A549 (cell line): ENCODE measurements around the gene LRRC4. TPM values are rescaled to one million over a fixed set of nuclear protein-coding genes. Genes with fewer than 3 reads are reported as not detected.

Experiments used
- ATAC-seq, 2 experiments: fragments of 200-7000 bp in 1 of 2; fragments of >200 bp in 1 of 2; cut with Nextera tagmentation in 1 of 2; cut with Tn5 transposase in 1 of 2; 3 replicates each; pipeline versions ENCODE4 v1.8.0 to v1.9.1; 2018 to 2020; ENCODE audit warnings: mild to moderate bottlenecking in 1 of 2, moderate library complexity in 1 of 2
- CTCF ChIA-PET: fragments of 300-600 bp; sonication (Branson Sonifier 250); formaldehyde crosslinking; extraction: SDS; loops from one replicate; lab custom pipeline; 2021; ENCODE audit warnings: antibody characterized with exemption, inconsistent platforms; lab: Yijun Ruan, JAX
- POLR2A ChIA-PET: fragments of 350-600 bp; formaldehyde crosslinking; extraction: SDS; loops from one replicate; lab custom pipeline; 2021; ENCODE audit warnings: antibody characterized with exemption, inconsistent platforms; lab: Yijun Ruan, JAX
- DNase-seq, 2 experiments: peaks; one replicate each; pipeline versions ENCODE4 v3.0.0 to v3.0.0-alpha.2; 2011 to 2016; ENCODE audit warnings: low read depth in 1 of 2, low spot score in 1 of 2
- FAIRE-seq: peaks from 2 replicates; lab custom pipeline; 2011; peaks lifted over from hg19 to GRCh38; lab: Jason Lieb, UNC
- H3K27ac ChIP-seq, 2 experiments: fragments of >200 bp; sonication (Bioruptor Twin); formaldehyde crosslinking; 3 replicates each; pipeline ENCODE4 v1.5.1; 2016 to 2017
- H3K4me1 ChIP-seq: fragments of >200 bp; sonication (Bioruptor Twin); formaldehyde crosslinking; 3 replicates; pipeline ENCODE4 v1.6.1; 2016
- H3K4me2 ChIP-seq: fragments of >200 bp; sonication (Bioruptor Twin); formaldehyde crosslinking; 3 replicates; pipeline ENCODE4 v1.6.1; 2016
- H3K4me3 ChIP-seq: fragments of >200 bp; sonication (Bioruptor Twin); formaldehyde crosslinking; 3 replicates; pipeline ENCODE4 v1.5.1; 2016
- H3K9me3 ChIP-seq: fragments of >200 bp; sonication (Bioruptor Twin); formaldehyde crosslinking; 3 replicates; pipeline ENCODE4 v1.6.1; 2016
- BHLHE40 ChIP-seq: IDR thresholded peaks from 2 replicates; pipeline ENCODE4 v1.6.1; 2012; ENCODE audit warnings: low read depth, low read length, inconsistent platforms
- CBX8 ChIP-seq: fragments of 200-600 bp; sonication (generic); IDR thresholded peaks from 2 replicates; pipeline ENCODE4 v1.6.1; 2016
- CHD2 ChIP-seq: fragments of 150-350 bp; IDR thresholded peaks from 2 replicates; pipeline ENCODE4 v1.6.1; 2014; ENCODE audit warnings: low read length; ENCODE audit not compliant: partially characterized antibody
- CHD4 ChIP-seq: fragments of 200-600 bp; sonication (generic); IDR thresholded peaks from 2 replicates; pipeline ENCODE4 v1.6.1; 2016; ENCODE audit warnings: antibody characterized with exemption, mild to moderate bottlenecking, borderline replicate concordance
- EHMT2 ChIP-seq: fragments of 200-600 bp; sonication (generic); IDR thresholded peaks from 2 replicates; pipeline ENCODE4 v1.6.1; 2016; ENCODE audit warnings: antibody characterized with exemption, low read depth, mild to moderate bottlenecking, moderate library complexity
- FOSB ChIP-seq: fragments of 250-450 bp; sonication (Bioruptor Pico); IDR thresholded peaks from 2 replicates; pipeline ENCODE4 v1.5.0; 2020; ENCODE audit warnings: mild to moderate bottlenecking, moderate library complexity
- HMGXB4 ChIP-seq: fragments of 250-450 bp; sonication (Bioruptor Pico); IDR thresholded peaks from 2 replicates; pipeline ENCODE4 v1.5.0; 2021; ENCODE audit warnings: mild to moderate bottlenecking, moderate library complexity, borderline replicate concordance
- HOXB5 ChIP-seq: fragments of 250-450 bp; sonication (Bioruptor Pico); IDR thresholded peaks from 2 replicates; pipeline ENCODE4 v1.5.0; 2020; ENCODE audit warnings: mild to moderate bottlenecking, moderate library complexity
- JUN ChIP-seq, 2 experiments: fragments of >200 bp; sonication (Bioruptor Twin); formaldehyde crosslinking; IDR thresholded peaks; 2 replicates in 1 of 2; 3 replicates in 1 of 2; pipeline ENCODE4 v1.6.1; 2016 to 2017
- JUNB ChIP-seq: fragments of >200 bp; sonication (Bioruptor Twin); formaldehyde crosslinking; IDR thresholded peaks from 2 replicates; pipeline ENCODE4 v1.6.1; 2016
- KDM1A ChIP-seq: fragments of 200-600 bp; sonication (generic); IDR thresholded peaks from 2 replicates; pipeline ENCODE4 v1.6.1; 2016; ENCODE audit warnings: low read depth, mild to moderate bottlenecking
- KDM5A ChIP-seq: fragments of 200-600 bp; sonication (generic); IDR thresholded peaks from 2 replicates; pipeline ENCODE4 v1.6.1; 2016; ENCODE audit warnings: antibody characterized with exemption, mild to moderate bottlenecking
- MAFK ChIP-seq: fragments of 450-650 bp; IDR thresholded peaks from 2 replicates; pipeline ENCODE4 v1.6.1; 2014; ENCODE audit not compliant: partially characterized antibody
- MAZ ChIP-seq: fragments of 150-350 bp; IDR thresholded peaks from 2 replicates; pipeline ENCODE4 v1.6.1; 2014; ENCODE audit warnings: antibody characterized with exemption, low read depth, low read length, borderline replicate concordance
- NFE2L2 ChIP-seq: fragments of 150-350 bp; conservative IDR thresholded peaks from 2 replicates; pipeline ENCODE4 v1.6.1; 2014; ENCODE audit warnings: low read length
- POLR2A ChIP-seq: IDR thresholded peaks from 2 replicates; pipeline ENCODE4 v1.6.1; 2012; ENCODE audit warnings: mild to moderate bottlenecking, low read length
- POLR2AphosphoS2 ChIP-seq: conservative IDR thresholded peaks from 2 replicates; pipeline ENCODE4 v1.6.1; 2012; ENCODE audit warnings: low read length, improper control_type of control experiment, inconsistent platforms
- RARB ChIP-seq: fragments of 250-450 bp; sonication (Bioruptor Pico); IDR thresholded peaks from 2 replicates; pipeline ENCODE4 v1.8.0; 2021; ENCODE audit warnings: mild to moderate bottlenecking, moderate library complexity
- RCOR1 ChIP-seq: fragments of 150-350 bp; IDR thresholded peaks from 2 replicates; pipeline ENCODE4 v1.6.1; 2014; ENCODE audit warnings: antibody characterized with exemption, low read length, low read depth
- RFX5 ChIP-seq: fragments of 450-650 bp; IDR thresholded peaks from 2 replicates; pipeline ENCODE4 v1.7.1; 2014; ENCODE audit warnings: antibody characterized with exemption, mild to moderate bottlenecking, moderate library complexity
- SMC3 ChIP-seq: fragments of >200 bp; sonication (Bioruptor Twin); formaldehyde crosslinking; IDR thresholded peaks from 3 replicates; pipeline ENCODE4 v1.6.1; 2018; ENCODE audit warnings: inconsistent platforms
- SREBF2 ChIP-seq: fragments of 450-650 bp; IDR thresholded peaks from 2 replicates; pipeline ENCODE4 v1.6.1; 2014; ENCODE audit warnings: mild to moderate bottlenecking, moderate library complexity
- TP53 ChIP-seq: fragments of 250-450 bp; sonication (Bioruptor Pico); IDR thresholded peaks from 2 replicates; pipeline ENCODE4 v1.5.0; 2021; ENCODE audit warnings: mild to moderate bottlenecking, moderate library complexity
- USF2 ChIP-seq: fragments of 450-650 bp; IDR thresholded peaks from 2 replicates; pipeline ENCODE4 v1.6.1; 2014; ENCODE audit warnings: antibody characterized with exemption
- ZFP36 ChIP-seq: fragments of 450-650 bp; IDR thresholded peaks from 2 replicates; pipeline ENCODE4 v1.6.1; 2014; ENCODE audit warnings: borderline replicate concordance; ENCODE audit not compliant: partially characterized antibody
- ZSCAN20 ChIP-seq: fragments of 250-450 bp; sonication (Bioruptor Pico); IDR thresholded peaks from 2 replicates; pipeline ENCODE4 v1.8.0; 2022; ENCODE audit warnings: mild to moderate bottlenecking, moderate library complexity
- WGBS: methylation state at CpG from one replicate; pipeline ENCODE4 v1.1.6; 2017; ENCODE audit errors: missing lambda C conversion rate; 5-methylcytosine and 5-hydroxymethylcytosine counted together
- polyA plus RNA-seq, 4 experiments: library from polyadenylated mRNA; depleted of rRNA in 3 of 4; stranded (reverse); fragments of >200 nt; fragmentation: RNase III in 1 of 4; extraction: RNeasy Plus Mini Kit Qiagen cat#74134 plus additional on column Dnase treatment in 1 of 4; gene quantifications; 2 replicates in 3 of 4; 3 replicates in 1 of 4; pipeline ENCODE4 v1.2.3, GENCODE V29; 2011 to 2017
- TF ChIP-seq, protein P1 (sequence below): IDR thresholded peaks from 2 replicates; pipeline ENCODE4 v1.6.1; 2012
- TF ChIP-seq, protein P2 (sequence below): fragments of >200 bp; sonication (Bioruptor Twin); formaldehyde crosslinking; IDR thresholded peaks from 3 replicates; pipeline ENCODE4 v1.6.1; 2016
- TF ChIP-seq, protein P3 (sequence below): fragments of 250-450 bp; sonication (Bioruptor Pico); IDR thresholded peaks from 2 replicates; pipeline ENCODE4 v1.5.0; 2020; ENCODE audit warnings: low read depth, mild to moderate bottlenecking, moderate library complexity

LRRC4 gene
- polyA plus RNA-seq, 2 of the 4 experiments (the other 2 are of a cell fraction): not detected

DNA sequence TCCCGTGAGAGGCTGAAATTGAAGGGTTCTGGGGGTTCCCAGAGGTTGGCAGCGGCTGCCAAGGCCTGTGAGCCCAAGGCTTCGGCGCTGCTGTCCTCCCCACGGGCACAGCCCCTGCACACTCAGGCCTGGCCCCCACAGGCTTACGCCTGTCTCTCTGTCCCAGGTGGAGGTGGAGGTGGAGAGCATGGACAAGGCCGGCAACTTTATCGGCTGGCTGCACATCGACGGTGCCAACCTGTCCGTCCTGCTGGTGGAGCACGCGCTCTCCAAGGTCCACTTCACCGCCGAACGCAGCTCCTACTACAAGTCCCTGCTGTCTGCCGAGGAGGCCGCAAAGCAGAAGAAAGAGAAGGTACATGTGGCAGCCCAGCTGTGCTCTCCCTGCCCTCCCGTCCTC lies 43.1 kb upstream of the LRRC4 start:
- ChIA-PET CTCF (interaction anchor here (0.8 kb wide), 1 partner anchor 10 kb away, joined by 3 read pairs; no protein-coding TSS in a partner anchor), POLR2A (no interaction called here)
- H3K4me1 ChIP-seq: no peaks in the 10 kb centered on the region
- ATAC-seq: no peak
- H3K4me3 ChIP-seq: no peak overlapping the region
- no peak for DNase-seq
- H3K27ac ChIP-seq: no peak overlapping the region
- 95% methylated on average over 18 of the region's 19 CpGs for WGBS
- TF ChIP-seq SMC3: no peak
- no peak for TF ChIP-seq CHD2
- no peak for TF ChIP-seq RFX5
- TF ChIP-seq NFE2L2: no peak
- no peak for TF ChIP-seq FOSB (CRISPR knock-in tag)
- no peak for TF ChIP-seq CHD4
- H3K4me2 ChIP-seq: no peak overlapping the region
- no peaks in the 10 kb centered on the region for H3K9me3 ChIP-seq
- FAIRE-seq: no peak

GRCh38 chr7:128073671-128074310 lies 42.6 kb upstream of the LRRC4 start:
- no peak overlapping the region for H3K27ac ChIP-seq
- FAIRE-seq (no peak), DNase-seq (no peak), ATAC-seq (no peak)
- no peak overlapping the region for H3K4me3 ChIP-seq
- POLR2A ChIA-PET: no interaction called here
- TF ChIP-seq RCOR1 (no peak), MAZ (no peak), KDM5A (no peak), JUNB (no peak), ZFP36 (no peak), ZSCAN20 (CRISPR knock-in tag) (no peak), POLR2A (no peak), POLR2AphosphoS2 (no peak), BHLHE40 (no peak), EHMT2 (no peak), CHD2 (no peak), CBX8 (no peak)
- TF ChIP-seq, protein P1, sequence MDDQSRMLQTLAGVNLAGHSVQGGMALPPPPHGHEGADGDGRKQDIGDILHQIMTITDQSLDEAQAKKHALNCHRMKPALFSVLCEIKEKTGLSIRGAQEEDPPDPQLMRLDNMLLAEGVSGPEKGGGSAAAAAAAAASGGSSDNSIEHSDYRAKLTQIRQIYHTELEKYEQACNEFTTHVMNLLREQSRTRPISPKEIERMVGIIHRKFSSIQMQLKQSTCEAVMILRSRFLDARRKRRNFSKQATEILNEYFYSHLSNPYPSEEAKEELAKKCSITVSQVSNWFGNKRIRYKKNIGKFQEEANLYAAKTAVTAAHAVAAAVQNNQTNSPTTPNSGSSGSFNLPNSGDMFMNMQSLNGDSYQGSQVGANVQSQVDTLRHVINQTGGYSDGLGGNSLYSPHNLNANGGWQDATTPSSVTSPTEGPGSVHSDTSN: no peak
- TF ChIP-seq, protein P2, sequence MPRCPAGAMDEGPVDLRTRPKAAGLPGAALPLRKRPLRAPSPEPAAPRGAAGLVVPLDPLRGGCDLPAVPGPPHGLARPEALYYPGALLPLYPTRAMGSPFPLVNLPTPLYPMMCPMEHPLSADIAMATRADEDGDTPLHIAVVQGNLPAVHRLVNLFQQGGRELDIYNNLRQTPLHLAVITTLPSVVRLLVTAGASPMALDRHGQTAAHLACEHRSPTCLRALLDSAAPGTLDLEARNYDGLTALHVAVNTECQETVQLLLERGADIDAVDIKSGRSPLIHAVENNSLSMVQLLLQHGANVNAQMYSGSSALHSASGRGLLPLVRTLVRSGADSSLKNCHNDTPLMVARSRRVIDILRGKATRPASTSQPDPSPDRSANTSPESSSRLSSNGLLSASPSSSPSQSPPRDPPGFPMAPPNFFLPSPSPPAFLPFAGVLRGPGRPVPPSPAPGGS: no peak
- H3K9me3 ChIP-seq: no peaks in the 10 kb centered on the region
- no peak overlapping the region for H3K4me2 ChIP-seq
- CTCF ChIA-PET: interaction anchor here (0.8 kb wide), 1 partner anchor 9 kb away, joined by 3 read pairs; no protein-coding TSS in a partner anchor
- 92% methylated on average over 15 of the region's 15 CpGs for WGBS
- no peaks in the 10 kb centered on the region for H3K4me1 ChIP-seq

DNA sequence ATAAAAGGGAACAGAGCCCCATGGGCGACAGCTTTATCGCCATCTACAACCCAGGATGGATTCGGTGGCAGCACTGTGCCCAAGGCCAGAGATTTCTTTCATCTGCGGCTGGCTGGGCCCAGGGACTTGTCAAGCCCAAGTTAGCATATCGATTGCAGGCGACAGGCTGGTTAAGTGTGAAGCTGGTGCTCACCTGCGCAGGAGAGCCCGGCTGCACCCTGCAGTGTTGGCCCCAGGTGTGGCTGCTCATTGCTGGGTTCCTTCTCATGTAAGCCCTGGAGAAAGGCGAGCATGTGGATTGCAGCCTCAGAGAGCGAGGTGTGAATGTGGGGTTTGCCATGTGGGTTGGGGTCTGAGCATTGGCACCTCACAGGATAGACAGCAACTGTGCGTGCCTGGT lies 40.6 kb upstream of the LRRC4 start:
- ChIA-PET POLR2A (no interaction called here), CTCF (interaction anchor here (1.5 kb wide), 1 partner anchor 35 kb away, joined by 5 read pairs; no protein-coding TSS in a partner anchor)
- FAIRE-seq (no peak), ATAC-seq (no peak), DNase-seq (no peak)
- Histone ChIP-seq H3K9me3 (no peaks in the 10 kb centered on the region), H3K27ac (no peak overlapping the region), H3K4me3 (no peak overlapping the region), H3K4me1 (no peaks in the 10 kb centered on the region)
- WGBS: 91% methylated on average over 11 of the region's 11 CpGs
- TF ChIP-seq RFX5 (no peak), HOXB5 (no peak), USF2 (no peak), CBX8 (no peak), HMGXB4 (CRISPR knock-in tag) (no peak), BHLHE40 (no peak), MAZ (no peak), RARB (CRISPR knock-in tag) (no peak), MAFK (no peak), SREBF2 (no peak), KDM1A (no peak), JUN (IDR thresholded peaks at IDR 0.05) (no peak), TP53 (CRISPR knock-in tag) (no peak), POLR2AphosphoS2 (no peak), CHD2 (no peak)
- TF ChIP-seq, protein P3, sequence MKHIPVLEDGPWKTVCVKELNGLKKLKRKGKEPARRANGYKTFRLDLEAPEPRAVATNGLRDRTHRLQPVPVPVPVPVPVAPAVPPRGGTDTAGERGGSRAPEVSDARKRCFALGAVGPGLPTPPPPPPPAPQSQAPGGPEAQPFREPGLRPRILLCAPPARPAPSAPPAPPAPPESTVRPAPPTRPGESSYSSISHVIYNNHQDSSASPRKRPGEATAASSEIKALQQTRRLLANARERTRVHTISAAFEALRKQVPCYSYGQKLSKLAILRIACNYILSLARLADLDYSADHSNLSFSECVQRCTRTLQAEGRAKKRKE (CRISPR knock-in tag): no peak
- TF ChIP-seq, all 56 proteins: peak for 0
- H3K4me2 ChIP-seq: no peak overlapping the region
